K562 (cell line): Measurements from ENCODE around the gene TRNT1. TPM values are rescaled to one million over a fixed set of nuclear protein-coding genes. Genes with fewer than 3 reads are reported as not detected.

Experiments
- E2F5 ChIP-seq: sonication (generic); formaldehyde crosslinking; IDR thresholded peaks from 2 replicates; pipeline ENCODE4 v1.8.0; 2022; ENCODE audit warnings: mild to moderate bottlenecking, missing genetic modification reagents
- FOXO4 ChIP-seq: fragments of 450-650 bp; formaldehyde crosslinking; IDR thresholded peaks from 2 replicates; pipeline ENCODE4 v1.4.0; 2020; ENCODE audit warnings: mild to moderate bottlenecking, moderate library complexity
- GTF2E2 ChIP-seq: fragments of 200-800 bp; sonication (Bioruptor generic); IDR thresholded peaks from 2 replicates; pipeline ENCODE4 v1.6.1; 2016; ENCODE audit warnings: missing genetic modification characterization, missing compliant biosample characterization
- GTF2F1 ChIP-seq: IDR thresholded peaks from 2 replicates; pipeline ENCODE4 v1.6.1; 2011; ENCODE audit warnings: low read depth, low read length, improper control_type of control experiment
- HMGXB4 ChIP-seq: sonication (generic); formaldehyde crosslinking; IDR thresholded peaks from 2 replicates; pipeline ENCODE4 v1.8.1; 2023; ENCODE audit warnings: mild to moderate bottlenecking, missing genetic modification reagents
- MAX ChIP-seq: sonication (generic); formaldehyde crosslinking; IDR thresholded peaks from 2 replicates; pipeline ENCODE4 v1.9.0; 2022; ENCODE audit warnings: mild to moderate bottlenecking, missing genetic modification reagents
- MNT ChIP-seq, 2 experiments: fragments of 450-650 bp; conservative IDR thresholded peaks; 2 replicates each; pipeline ENCODE4 v1.6.1; 2017; ENCODE audit warnings: mild to moderate bottlenecking in 2 of 2, moderate library complexity in 2 of 2
- SMARCC2 ChIP-seq: fragments of 450-650 bp; IDR thresholded peaks from 2 replicates; pipeline ENCODE4 v1.6.1; 2017; ENCODE audit warnings: antibody characterized with exemption, moderate library complexity, mild to moderate bottlenecking, low read depth
- TAF7 ChIP-seq: fragments of 450-650 bp; IDR thresholded peaks from 2 replicates; pipeline ENCODE4 v1.6.1; 2016; ENCODE audit warnings: missing genetic modification characterization, missing compliant biosample characterization
- TRIM28 ChIP-seq: fragments of 450-650 bp; IDR thresholded peaks from 2 replicates; pipeline ENCODE4 v1.6.1; 2017
- ZNF184 ChIP-seq: sonication (generic); formaldehyde crosslinking; IDR thresholded peaks from 2 replicates; pipeline ENCODE4 v1.5.0; 2020; ENCODE audit warnings: missing genetic modification reagents
- ZNF324 ChIP-seq: fragments of 250-450 bp; sonication (Bioruptor Pico); IDR thresholded peaks from 2 replicates; pipeline ENCODE4 v1.4.0; 2020; ENCODE audit warnings: mild to moderate bottlenecking
- ZNF75A ChIP-seq: fragments of 450-650 bp; formaldehyde crosslinking; IDR thresholded peaks from 2 replicates; pipeline ENCODE4 v1.4.0; 2020; ENCODE audit warnings: mild to moderate bottlenecking
- polyA plus RNA-seq, 8 experiments: library from polyadenylated mRNA; depleted of rRNA in 4 of 8; stranded (reverse) in 5 of 8; unstranded in 3 of 8; fragments of >200 nt; fragmentation: Nextera tagmentation in 2 of 8; fragmentation: Illumina TruSeq in 1 of 8; extraction: Ambion mirVana in 2 of 8; extraction: Trizol in 1 of 8; gene quantifications; 2 replicates each; pipeline versions ENCODE4 v1.2.1 to v1.2.3, GENCODE V29; 2011 to 2014; ENCODE audit warnings: inconsistent platforms in 1 of 8, missing spikeins in 1 of 8
- total RNA-seq, 7 experiments: library from RNA; depleted of rRNA in 6 of 7; stranded (reverse); fragments of >200 nt in 6 of 7; fragmentation: Illumina TruSeq in 2 of 7; extraction: Trizol in 2 of 7; gene quantifications; 2 replicates each; pipeline versions ENCODE4 v1.2.1 to v1.2.3, GENCODE V29; 2011 to 2021; ENCODE audit warnings: low replicate concordance in 1 of 7

Gene TRNT1
- total and polyA plus RNA-seq, 9 of the 15 experiments (the other 6 are each of a cell fraction or from before 2014, with no cell fraction given) = 38.1 to 58.2 (median 47.4) TPM

GRCh38 chr3:3179407-3180094, 52.8 kb downstream of the TRNT1 start, which contains the start of gene CRBN (continued):
- TF ChIP-seq HMGXB4 (peak; percentile 95; the same call in 1 of the 2 replicates), MNT (conservative IDR thresholded peaks at IDR 0.05) (peak; percentile 83 to 91), E2F5 (0 out of 2 replicates have a peak, but pooled peaks have one; percentile 52), MAX (peak; percentile 77), ZNF184 (CRISPR knock-in tag) (no peak), SMARCC2 (no peak), GTF2F1 (peak; percentile 76; the same call in 1 of the 2 replicates), ZNF75A (no peak), TRIM28 (peak; percentile 35; the same call in 1 of the 2 replicates), ZNF324 (CRISPR knock-in tag) (peak; percentile 53; the same call in 1 of the 2 replicates), TAF7 (tag) (peak; percentile 88), FOXO4 (CRISPR knock-in tag) (no peak), GTF2E2 (no peak)
